Stimulated activated CD4-positive, alpha-beta T cell treated with anti-CD3 and anti-CD28 coated beads, Interleukin-2, amount 100 ng/mL, for 4 hours (primary cell): ENCODE measurements around the gene BNIP3.
"Not testable (repeated sequence)": the region's sequence is repeated elsewhere in the genome, so short reads cannot be mapped to it uniquely, and the experiment has no call there.

Experiments
- DNase-seq: peaks from one replicate; pipeline ENCODE4 v3.0.0-alpha.2; 2020; ENCODE audit warnings: low read depth

BNIP3 gene

DNA sequence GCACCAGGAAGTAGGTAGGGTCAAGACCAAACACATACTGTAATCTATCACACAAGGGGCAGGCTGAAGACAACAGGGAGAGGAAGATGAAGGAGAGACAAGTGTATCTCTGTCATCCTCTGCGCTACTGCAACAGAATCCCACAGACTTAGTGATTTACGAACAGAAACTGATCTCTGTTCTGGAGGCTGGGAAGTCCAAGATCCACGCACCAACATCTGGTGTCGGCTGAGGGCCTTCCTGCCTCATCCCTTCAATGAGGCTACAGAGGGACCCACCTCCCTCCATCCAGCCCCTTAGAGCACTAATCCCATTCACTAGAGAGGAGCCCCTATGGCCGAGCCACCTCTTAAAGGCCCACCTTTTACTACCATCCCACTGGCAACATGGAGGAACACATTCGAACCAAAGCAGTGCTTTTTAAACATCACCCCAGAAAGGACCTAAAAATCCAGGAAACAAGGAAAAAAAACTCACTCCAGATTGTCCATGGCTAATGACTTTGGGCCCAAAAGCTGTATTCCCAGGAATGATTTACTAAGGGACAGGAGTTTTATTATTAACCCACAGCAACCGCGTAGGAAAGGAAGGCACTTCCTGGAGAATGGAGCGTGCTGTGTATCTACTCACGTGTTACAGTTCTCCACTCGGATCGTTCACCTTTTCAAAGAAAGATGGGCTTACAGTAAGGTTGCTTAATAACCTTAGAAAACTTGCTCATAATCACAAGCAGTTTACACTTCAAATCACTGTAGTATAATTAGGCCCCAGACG is 4.2 kb downstream of the BNIP3 start:
- no peak for DNase-seq

DNA sequence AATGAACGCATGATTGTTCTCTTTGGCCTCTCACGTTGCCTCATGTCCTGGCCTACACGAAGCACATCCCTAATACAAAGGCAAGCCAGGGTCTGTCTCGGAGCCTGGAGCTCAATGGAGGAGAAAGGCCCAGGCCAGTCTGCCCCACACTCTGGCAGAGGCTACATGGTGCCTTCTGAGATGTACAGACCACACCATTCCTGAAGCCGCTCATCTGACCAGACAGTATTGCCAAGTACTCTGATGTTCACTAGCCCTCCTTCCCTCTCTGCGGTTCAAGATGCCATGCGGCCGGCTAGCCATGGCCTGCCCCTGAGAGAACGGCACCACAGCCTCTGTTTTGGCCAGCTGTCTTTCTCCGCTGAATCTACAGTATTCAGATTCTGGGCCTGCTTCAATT is 5.9 kb downstream of the BNIP3 start:
- no peak for DNase-seq

DNA sequence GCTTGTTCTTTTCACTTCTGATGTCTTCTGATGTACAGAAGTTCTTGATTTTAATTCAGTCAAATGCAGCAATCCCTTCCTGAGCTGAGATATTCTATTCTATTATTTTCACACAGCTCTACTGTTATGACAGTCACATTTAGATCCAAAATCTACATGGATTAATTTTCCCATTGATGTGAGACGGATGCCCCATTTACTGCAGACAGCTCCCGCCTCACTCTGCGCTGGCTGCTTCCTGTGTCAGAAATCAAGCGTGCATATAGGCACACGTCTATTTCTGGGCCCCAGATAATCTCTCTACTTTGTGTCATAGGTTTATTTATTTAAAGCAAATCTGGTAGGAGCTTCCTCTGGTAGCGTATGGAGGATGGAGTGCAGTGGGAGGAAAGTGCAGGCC is 6.7 kb downstream of the BNIP3 start:
- no peak for DNase-seq

DNA sequence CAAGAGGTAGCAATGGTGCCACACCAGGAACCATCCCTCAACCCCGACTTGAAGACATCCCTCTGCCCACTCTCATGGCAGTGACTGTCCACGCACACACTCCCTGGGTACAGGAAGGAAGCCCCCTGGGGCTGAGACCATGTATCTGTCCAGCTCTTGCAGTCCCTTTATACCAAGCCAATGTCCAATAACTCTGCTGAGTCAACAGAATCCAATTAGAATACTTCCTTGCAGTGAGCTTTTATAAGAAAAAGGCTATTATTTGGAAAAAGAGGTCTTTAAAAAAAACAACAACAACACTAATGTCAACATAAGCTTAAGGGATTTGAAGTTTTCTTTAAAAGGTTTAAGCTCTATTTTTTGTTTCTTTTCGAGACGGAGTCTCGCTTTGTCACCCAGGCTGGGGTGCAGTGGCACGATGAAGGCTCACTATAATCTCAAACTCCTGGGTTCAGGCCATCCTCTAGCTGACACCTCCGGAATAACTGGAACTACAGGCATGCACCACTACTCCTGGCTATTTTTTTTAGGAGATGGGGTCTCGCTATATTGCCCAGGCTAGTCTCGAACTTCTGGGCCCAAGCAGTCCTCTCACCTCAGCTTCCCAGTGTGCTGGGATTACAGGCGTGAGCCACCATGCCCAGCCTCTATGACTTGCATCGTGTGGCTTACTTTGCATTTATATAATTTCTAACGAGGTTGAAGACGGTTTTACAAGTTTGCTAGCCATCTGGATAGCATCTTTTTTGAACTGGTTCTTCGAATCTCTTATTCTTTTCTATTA is 7.5 kb downstream of the BNIP3 start:
- DNase-seq: no peak

DNA sequence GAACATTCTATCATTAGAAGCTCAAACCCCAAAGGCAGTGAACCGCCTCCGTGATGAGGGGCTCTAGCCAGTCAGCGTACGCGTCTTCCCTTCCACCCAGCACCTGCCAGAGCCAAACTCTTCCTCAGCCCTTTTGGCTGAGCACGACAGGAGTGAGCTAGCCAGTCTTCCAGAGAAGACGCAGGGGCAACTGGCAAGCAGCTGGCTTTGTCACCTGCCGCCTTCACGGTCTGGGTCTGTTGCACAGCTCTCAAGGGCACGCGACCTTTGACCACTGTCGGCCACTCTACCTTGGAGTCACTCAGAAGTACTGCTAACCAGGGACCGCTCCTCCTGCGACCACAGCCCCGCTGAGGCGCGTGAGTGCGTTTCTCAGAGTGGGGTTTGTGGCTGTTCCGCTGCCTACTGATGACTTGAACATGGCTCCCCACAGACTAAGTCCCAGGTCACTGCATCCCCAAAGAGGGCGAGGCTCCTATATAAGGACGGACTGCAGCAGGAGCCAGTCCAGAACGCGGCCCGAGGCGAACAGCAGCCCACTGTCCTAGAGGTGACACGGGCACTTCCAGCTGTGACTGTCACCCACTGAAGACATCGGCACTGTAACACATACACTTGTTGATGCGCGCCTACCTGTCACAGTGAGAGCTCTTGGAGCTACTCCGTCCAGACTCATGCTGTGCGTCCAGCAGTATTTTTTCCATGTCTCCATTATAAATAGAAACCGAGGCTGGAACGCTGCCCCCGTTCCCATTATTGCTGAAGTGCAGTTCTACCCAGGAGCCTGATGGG is 8.4 kb downstream of the BNIP3 start:
- no peak for DNase-seq

DNA sequence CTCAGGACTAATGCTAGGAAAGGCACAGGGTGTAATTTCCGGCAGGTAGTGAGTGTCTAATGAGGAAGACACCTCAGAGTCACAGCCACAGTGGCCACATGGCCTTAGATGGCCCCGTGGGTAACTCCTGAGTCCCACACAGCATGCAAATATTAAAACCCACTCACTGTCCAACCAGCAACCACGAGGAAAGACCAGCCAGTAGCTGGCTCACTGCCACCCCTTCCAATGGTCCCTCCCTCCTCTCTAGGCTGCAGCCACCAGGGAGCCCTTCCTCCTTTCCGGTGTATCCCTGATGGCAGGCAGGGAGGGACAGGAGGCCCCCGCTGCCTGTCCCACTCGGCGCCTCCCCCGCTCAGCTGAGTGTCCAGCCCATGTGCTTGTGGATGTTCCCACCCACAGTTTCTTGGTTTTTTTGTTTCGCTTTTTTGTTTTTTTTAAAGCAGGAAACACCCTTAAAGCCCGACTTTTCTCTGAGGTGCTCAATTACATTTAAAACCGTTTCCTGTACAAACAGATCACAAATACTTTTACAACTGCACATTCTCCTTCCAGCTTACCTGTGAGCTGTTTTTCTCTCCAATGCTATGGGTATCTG is 9.2 kb downstream of the BNIP3 start:
- DNase-seq: no peak

DNA sequence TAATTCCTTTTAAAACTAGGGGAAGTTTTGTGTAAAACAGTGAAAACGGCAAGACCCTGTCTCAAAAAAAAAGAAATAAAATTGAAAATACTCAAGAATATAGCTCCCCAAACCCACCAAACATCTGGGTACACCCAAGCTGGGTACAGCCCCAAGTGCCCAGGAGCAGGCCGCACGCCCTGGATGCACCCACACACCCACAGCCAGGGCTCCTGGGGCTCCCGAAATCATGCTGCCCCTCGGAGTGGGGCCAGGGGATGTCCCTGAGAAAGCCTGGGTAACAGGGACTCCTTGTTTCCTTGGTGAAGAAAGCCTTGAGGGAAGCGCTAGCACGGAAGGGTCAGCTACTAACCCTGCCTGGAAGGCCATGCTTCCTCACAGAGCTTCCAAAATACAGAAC is 10.1 kb downstream of the BNIP3 start:
- DNase-seq: no peak

DNA sequence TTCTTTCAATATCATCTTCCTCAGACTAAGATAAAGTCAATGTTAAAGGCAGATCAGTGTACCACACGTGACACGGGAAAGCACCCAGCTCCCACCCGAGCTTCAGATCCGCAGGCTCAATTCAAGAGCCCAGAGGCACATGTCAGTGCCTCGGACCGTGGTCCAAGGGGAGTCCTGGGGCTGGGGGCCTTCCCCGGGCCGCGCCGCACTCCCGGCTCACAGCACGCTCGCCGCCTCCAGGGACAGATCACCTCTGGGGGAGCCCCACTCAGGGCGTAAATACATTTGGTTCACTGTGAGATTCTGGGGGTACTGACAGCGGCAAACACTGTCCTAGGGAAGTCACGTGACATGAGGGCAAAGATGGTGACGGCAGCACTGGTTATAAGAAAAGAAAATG is 10.8 kb downstream of the BNIP3 start:
- no peak for DNase-seq

DNA sequence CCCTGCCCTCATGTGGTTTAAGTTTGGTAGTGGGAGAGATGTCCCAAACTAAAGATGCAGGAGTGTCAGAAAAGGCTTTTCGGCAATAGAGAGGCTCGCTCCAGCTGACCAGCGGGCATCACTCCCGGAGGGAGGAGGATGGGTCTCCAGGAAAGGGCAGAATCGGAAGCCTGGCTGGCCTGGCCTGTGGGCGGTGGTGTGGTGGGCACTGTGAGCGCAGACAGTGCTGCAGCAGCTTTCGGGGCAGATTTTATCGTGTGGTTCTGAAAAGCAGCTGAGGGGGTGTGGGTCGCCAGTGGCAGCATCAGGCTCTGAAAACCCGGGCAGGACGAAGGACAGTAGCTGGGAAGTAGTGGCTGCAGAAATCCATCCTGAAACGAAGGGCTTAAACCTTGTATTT is 12.8 kb downstream of the BNIP3 start:
- DNase-seq: no peak

DNA sequence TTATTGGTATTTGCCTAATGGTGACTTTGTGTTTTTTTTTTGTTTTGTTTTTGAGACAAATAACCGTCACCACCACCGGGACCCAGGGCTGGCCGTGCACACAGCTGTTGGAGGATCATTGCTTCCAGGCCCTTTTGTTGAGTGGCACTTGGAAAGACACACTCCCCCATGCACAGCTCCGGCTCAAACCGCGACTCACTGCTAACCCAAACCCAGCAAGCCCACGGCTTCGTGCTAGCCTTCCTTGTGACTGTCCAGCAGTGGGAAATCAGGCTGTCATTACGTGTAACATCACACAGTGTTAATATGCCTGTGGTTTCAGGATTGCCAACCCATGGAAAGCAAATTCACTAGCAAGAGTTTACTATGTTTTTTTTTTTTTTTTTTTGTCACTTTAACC is 17.4 kb downstream of the BNIP3 start:
- no peak for DNase-seq

DNA sequence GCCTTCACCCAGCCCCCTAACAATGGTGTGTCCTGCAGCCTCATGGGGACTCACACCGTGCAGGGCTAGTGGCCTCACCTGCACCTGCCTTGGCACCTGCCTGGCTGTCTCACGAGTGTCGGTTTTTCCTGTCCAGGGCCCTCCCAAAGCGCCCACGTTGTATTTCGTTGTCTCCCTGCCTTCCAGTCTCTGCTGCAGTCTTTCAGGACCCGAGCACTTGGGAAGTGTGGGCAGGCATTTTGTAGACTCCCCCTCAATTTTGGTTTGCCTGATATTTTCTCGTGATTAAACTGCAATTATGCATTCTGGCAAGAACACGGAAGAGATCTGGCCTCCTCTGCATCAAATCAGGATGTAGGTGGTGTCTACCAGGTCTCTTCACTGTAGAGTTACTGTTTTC is 17.9 kb downstream of the BNIP3 start:
- no peak for DNase-seq

DNA sequence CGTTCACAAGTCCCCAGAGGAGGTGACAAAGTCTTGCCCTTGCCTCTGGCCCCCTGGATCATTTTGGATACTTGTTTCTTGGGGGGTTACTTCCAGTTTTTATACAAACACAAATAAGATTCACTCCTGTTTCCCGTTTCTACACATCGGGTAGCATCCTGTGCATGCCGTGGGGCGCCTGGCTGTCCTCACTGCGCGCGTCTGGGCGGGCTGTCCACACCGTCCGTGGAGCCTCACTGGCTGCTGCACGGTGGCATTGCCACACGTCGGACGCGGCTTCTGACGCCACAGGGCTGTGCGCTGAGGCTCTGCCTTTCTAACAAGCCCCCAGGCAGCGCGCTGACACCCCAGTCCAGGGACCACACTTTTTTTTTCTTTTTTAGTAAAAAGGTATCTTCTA is 18.4 kb downstream of the BNIP3 start:
- DNase-seq: no peak

DNA sequence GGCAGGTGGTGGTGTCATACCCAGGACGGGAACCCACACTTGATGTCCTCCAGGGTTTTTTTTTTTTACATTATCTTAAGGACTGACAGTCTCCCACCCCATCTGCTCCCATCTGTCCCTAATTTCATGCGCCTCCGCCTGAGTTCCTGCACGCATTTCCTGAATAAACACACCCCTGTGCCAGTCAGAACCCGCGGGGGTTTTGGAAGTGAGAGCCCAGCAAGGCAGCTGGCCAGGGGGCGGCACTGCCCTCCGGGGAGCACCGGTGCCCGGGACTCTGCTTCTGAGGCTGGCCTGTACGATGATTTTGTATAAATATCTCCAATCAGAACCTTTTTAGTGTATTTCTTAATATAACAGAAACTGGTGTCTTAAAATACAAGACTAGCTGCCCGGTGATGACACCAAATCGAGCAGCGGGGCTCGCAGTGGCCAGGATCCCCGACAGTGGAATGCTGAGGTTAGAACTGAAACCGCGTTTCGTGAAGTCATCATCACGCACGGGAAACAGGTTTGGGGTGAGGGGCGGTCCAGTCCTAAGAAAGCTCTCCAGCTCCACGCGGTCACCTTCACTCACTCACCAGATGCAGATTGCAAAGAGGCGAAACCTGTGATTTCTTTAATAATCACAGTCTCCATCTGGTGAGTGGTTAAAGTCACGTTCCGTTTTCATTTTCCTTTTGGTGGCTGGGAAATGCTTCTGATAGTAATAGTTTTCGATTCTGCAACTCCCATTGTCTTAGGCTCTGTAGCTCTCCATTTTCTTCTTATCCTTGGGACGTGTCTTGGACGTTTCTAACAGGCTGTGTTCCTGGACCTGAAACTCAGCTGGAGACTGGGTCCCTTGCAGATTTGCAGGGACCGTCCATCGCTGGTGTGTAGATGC is 19.7 kb downstream of the BNIP3 start:
- DNase-seq: no peak

DNA sequence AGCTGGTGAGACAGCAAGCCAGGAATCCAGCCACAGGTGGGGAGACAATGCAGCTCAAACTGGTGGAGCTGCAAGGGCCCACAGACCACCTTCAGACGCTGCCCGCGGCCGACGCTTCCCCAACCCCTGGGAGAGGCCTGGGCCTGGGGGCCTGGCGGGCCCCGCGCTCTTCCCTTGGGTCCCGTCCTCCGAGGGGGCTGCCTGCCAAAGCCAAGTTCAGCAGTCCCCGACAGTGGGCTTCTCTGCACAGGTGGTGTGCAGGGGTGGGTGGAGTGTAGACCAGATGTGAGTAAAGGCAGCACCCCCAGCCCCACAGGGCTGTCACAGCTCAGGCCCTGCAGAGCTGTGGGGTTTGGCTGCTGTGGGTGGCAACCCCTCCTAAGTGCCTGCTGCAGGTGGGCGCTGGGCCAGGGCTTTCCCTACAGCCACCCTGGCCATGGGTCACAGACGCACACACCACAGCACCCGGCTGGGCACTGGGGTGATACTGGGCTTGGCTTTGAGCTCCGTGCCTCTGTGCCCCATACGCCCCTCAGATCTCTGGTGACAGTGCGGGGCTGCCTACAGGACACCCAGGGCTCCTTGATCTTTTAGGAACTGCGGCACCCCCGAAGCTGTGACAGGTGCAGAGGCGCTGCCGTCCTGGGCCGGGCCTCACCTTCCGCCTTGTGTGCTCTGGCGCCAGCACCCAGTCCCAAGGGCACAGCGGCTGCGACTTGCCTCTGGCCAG is 20.5 kb downstream of the BNIP3 start:
- no peak for DNase-seq

DNA sequence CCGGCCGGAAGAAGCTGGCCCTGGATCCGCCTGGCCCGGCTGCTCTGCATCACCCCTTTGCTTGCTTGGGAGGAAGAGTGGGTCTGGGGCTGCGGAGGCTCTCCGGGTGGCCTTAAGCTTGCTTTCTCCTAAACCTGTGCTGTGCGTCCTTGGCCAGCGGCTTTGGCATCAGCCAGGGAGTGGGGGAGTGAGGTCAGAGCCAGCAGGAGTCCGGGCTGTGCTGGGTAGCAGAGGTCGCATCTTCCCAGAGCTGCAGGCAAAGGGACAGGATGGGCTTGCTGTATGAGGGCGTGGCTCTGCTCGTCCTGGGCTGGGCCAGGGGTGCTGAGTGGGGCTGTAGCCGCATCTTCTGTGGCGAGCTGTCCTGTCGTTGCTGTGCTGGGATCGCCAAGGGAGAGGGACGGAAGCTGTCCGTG is 21.1 kb downstream of the BNIP3 start:
- no peak for DNase-seq

DNA sequence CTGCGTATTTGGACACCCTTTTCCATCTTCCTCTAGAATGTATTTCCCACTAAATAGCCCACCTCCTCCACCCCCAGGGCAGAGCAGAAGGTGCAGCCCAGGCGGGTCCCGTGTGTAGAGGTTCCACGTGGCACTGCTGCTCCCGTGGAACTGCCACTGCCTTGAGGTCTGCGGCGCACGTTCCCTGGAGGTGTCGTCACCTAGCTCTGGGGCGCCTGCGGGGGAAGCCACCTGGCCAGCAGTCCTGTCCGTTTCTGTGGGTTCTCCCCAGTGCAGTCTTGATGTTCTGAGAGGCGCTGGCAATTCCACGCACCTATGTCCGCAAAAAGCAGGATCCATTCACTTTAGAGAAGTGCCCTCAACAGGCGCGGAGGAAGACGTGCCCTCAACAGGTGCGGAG is 21.9 kb downstream of the BNIP3 start:
- no peak for DNase-seq

DNA sequence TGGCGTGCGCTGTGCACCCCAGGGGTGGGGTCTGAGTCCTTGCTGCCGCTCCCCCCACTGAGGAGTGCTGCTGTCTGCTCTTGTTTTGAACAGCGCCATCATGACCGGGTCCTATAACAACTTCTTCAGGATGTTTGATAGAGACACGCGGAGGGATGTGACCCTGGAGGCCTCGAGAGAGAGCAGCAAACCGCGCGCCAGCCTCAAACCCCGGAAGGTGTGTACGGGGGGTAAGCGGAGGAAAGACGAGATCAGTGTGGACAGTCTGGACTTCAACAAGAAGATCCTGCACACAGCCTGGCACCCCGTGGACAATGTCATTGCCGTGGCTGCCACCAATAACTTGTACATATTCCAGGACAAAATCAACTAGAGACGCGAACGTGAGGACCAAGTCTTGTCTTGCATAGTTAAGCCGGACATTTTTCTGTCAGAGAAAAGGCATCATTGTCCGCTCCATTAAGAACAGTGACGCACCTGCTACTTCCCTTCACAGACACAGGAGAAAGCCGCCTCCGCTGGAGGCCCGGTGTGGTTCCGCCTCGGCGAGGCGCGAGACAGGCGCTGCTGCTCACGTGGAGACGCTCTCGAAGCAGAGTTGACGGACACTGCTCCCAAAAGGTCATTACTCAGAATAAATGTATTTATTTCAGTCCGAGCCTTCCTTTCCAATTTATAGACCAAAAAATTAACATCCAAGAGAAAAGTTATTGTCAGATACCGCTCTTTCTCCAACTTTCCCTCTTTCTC is 26.0 kb downstream of the BNIP3 start:
- no peak for DNase-seq

DNA sequence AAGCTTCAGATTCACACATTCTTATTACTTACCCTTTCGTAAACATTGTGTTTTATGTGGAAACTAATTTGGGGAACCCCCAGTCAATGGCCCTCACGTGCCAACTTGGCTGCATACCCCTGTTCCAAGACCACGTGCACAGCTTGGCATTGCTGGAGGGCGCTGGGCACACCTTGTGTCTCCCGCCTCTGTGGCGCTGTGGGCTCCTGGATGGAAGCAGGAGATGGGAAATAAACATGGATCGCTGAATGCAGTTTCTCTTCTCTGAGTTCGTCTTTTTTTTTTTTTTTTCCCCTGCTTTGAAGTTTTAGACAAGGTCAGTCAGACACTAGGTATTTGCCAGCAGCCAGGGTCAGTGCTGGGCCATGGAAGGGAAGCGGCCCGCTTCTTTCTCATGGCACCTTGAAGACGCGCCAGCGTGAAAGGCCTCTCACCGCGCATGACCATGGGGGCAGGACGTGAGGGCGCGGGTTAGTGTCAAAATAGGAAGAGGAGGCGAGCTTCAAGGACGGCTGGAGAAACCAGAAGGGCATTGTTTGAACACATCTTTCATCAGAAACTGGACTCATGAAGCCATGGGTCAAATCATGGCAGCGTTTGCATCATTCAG is 27.3 kb downstream of the BNIP3 start:
- no peak for DNase-seq

DNA sequence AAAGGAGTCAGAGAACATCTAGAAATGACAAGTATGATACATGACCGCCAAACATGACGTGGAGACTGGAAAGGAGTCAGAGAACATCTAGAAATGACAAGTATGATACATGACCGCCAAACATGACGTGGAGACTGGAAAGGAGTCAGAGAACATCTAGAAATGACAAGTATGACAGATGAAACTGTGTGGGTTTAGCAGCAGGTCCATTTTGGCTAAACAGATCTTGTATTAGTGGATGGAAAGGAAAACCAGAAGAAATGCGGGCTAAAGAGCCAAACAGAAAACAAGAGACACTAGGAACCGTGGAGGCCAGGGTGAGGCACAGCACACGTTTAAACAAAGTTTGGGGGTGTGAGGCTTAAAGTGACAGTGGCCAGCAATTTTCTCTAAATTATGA is 31.8 kb downstream of the BNIP3 start:
- not testable (repeated sequence) for DNase-seq
